Prostate gland (tissue), 2 donors: Measurements from ENCODE around the gene PTPN13. TPM values are rescaled to one million over a fixed set of nuclear protein-coding genes. Genes with fewer than 3 reads are reported as not detected.
"Not testable (repeated sequence)": the region's sequence is repeated elsewhere in the genome, so short reads cannot be mapped to it uniquely, and the experiment has no call there.

Source experiments
- DNase-seq: peaks from one replicate; pipeline ENCODE4 v3.0.0-alpha.2; 2019; ENCODE audit warnings: low spot score
- H3K27ac ChIP-seq, 2 donors: fragments of 200-600 bp; sonication (generic); 2 replicates each; pipeline ENCODE4 v1.5.1; 2017 to 2019
- H3K27me3 ChIP-seq: fragments of 200-600 bp; sonication (generic); replicated peaks from 2 replicates; pipeline ENCODE4 v1.5.1; 2019; ENCODE audit not compliant: insufficient read depth
- H3K36me3 ChIP-seq, 2 donors: fragments of 200-600 bp; sonication (generic); 1 replicate in 1 of 2; 2 replicates in 1 of 2; pipeline versions ENCODE4 v1.5.1 to v1.8.1; 2017 to 2019
- H3K4me1 ChIP-seq: fragments of 200-600 bp; sonication (generic); replicated peaks from 2 replicates; pipeline ENCODE4 v1.5.1; 2019
- H3K4me3 ChIP-seq, 2 donors: fragments of 200-600 bp; sonication (generic); 2 replicates each; pipeline ENCODE4 v1.5.1; 2017 to 2019
- H3K9me3 ChIP-seq: fragments of 200-600 bp; sonication (generic); 2 replicates; pipeline ENCODE4 v1.5.1; 2017
- POLR2A ChIP-seq: fragments of 450-650 bp; IDR thresholded peaks from one replicate; pipeline ENCODE4 v1.6.1; 2016; ENCODE audit warnings: antibody characterized with exemption, mild to moderate bottlenecking
- POLR2AphosphoS5 ChIP-seq: sonication (generic); formaldehyde crosslinking; IDR thresholded peaks from one replicate; pipeline ENCODE4 v1.6.1; 2017; ENCODE audit warnings: antibody characterized with exemption
- WGBS: methylation state at CpG from one replicate; pipeline ENCODE4 v1.1.5; 2018; 5-methylcytosine and 5-hydroxymethylcytosine counted together
- intact Hi-C: fragments of 100-400 bp; cut with DNase I; formaldehyde crosslinking; loops from one replicate; pipeline ENCODE4 v1.14.2; 2022
- total RNA-seq, 2 donors: library from RNA; depleted of rRNA; stranded (reverse); fragments of >200 nt; gene quantifications; one replicate each; pipeline ENCODE4 v1.1.0, GENCODE V29; 2016
- TF ChIP-seq, protein P1 (sequence below), 4 experiments: fragments of 200-600 bp in 2 of 4; fragments of 450-650 bp in 2 of 4; sonication (generic) in 2 of 4; IDR thresholded peaks; 1 replicate in 3 of 4; 2 replicates in 1 of 4; pipeline ENCODE4 v1.5.1; 2016 to 2019; ENCODE audit warnings: antibody characterized with exemption in 4 of 4, mild to moderate bottlenecking in 2 of 4, moderate library complexity in 2 of 4

PTPN13 gene
- total RNA-seq, 2 donors from 2014 or later: 24.6 to 61.2 TPM

DNA sequence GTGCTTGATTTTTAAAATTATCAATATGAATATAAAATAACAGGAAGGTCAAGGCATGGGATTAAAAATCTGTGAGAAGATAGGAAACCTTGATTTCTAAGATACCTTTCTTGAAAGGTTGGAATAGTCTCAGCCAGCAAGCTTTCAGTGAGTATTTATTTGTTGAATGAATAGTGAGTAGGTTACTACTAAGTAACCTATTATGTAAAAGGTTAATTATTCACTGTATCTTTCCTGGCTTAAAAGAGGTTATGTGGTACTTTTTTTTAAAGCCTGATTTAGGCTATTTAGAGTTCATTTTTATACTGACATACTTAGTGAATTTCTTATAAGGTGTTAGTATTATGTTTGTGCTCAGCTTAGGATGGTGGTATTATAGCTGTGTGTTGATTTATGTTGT, 123.5 kb downstream of the PTPN13 start:
- TF ChIP-seq, protein P1, sequence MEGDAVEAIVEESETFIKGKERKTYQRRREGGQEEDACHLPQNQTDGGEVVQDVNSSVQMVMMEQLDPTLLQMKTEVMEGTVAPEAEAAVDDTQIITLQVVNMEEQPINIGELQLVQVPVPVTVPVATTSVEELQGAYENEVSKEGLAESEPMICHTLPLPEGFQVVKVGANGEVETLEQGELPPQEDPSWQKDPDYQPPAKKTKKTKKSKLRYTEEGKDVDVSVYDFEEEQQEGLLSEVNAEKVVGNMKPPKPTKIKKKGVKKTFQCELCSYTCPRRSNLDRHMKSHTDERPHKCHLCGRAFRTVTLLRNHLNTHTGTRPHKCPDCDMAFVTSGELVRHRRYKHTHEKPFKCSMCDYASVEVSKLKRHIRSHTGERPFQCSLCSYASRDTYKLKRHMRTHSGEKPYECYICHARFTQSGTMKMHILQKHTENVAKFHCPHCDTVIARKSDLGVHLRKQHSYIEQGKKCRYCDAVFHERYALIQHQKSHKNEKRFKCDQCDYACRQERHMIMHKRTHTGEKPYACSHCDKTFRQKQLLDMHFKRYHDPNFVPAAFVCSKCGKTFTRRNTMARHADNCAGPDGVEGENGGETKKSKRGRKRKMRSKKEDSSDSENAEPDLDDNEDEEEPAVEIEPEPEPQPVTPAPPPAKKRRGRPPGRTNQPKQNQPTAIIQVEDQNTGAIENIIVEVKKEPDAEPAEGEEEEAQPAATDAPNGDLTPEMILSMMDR (IDR thresholded peaks at IDR 0.05): no peak
- TF ChIP-seq POLR2A: no peak
- TF ChIP-seq POLR2AphosphoS5: no peak
- Histone ChIP-seq H3K27ac (no peak overlapping the region), H3K36me3 (no peaks in the 10 kb centered on the region), H3K4me3 (no peak overlapping the region), H3K4me1 (no peaks in the 10 kb centered on the region), H3K27me3 (no peaks in the 10 kb centered on the region), H3K9me3 (no peaks in the 10 kb centered on the region)
- DNase-seq: no peak
- intact Hi-C loops: no loop called here

DNA sequence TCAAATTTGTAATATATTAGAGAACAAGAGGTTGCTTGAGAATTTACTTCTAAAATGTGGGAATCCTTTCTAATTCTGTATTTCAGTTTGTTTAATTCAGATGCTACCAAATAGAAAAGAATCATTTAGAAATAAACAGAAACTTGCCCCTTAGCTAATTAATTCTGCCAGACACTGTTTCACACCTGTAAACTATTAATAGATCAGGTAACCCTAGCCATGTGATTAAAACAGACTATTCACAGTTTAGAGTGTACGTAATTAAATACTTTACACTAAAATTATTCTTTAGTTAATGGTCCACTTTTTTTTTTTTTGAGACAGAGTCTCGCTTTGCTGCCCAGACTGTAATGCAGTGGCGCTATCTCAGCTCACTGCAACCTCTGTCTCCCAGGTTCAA, 124.0 kb downstream of the PTPN13 start:
- DNase-seq: no peak
- Histone ChIP-seq H3K4me3 (no peak overlapping the region), H3K36me3 (no peaks in the 10 kb centered on the region), H3K27ac (no peak overlapping the region), H3K27me3 (no peaks in the 10 kb centered on the region), H3K9me3 (no peaks in the 10 kb centered on the region), H3K4me1 (no peaks in the 10 kb centered on the region)
- intact Hi-C loops: no loop called here
- TF ChIP-seq POLR2A: no peak
- TF ChIP-seq, protein P1 (IDR thresholded peaks at IDR 0.05): no peak
- TF ChIP-seq POLR2AphosphoS5: no peak
- WGBS: 96% methylated on average over 3 of the region's 3 CpGs

DNA sequence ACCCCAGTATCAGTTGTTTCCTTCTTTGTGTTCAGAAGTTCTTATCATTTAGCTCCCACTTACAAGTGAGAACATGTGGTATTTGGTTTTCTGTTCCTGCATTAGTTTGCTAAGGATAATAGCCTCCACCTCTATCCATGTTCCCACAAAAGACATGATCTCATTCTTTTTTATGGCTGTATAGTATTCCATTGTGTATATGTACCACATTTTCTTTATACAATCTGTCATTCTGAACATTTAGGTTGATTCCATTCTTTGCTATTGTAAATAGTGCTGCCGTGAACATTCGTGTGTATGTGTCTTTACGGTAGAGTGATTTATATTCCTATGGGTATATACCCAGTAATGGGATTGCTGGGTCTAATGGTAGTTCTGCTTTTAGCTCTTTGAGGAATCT, 125.0 kb downstream of the PTPN13 start:
- intact Hi-C loops, H3K4me1 ChIP-seq, DNase-seq, H3K9me3 ChIP-seq, H3K4me3 ChIP-seq, H3K27me3 ChIP-seq, H3K36me3 ChIP-seq, H3K27ac ChIP-seq: not testable (repeated sequence)
- WGBS: 93% methylated on average over 3 of the region's 3 CpGs

DNA sequence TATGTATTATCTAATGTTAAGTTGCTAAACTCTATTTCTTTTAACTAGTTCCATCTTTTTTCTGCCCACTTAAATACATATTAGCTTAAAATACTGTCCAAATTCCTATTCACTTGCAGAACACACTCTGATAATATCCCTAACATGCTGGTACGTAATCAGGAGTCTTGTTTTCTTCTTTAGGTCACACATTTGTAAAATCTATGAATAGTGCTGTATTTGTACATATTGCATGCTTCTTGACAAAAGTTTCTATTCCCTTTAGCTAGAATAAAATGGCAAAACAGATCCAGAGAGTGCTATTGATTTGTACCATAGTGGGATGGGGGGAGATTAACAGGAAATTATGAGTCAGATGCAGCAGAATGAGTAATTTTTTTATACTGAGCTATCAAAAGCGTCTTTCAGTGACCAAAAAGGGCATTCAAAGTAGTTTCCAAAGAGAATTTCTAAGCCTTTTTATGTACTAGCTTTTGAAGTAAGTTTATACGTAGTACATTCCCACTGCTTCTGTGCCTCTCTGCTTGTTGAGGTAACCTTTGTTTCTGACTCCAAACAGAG, 126.5 kb downstream of the PTPN13 start:
- no peak for TF ChIP-seq POLR2A
- TF ChIP-seq, protein P1 (IDR thresholded peaks at IDR 0.05): no peak
- TF ChIP-seq POLR2AphosphoS5: no peak
- Histone ChIP-seq H3K4me3 (no peak overlapping the region), H3K9me3 (no peaks in the 10 kb centered on the region), H3K4me1 (no peaks in the 10 kb centered on the region), H3K36me3 (no peaks in the 10 kb centered on the region), H3K27me3 (no peaks in the 10 kb centered on the region), H3K27ac (no peak overlapping the region)
- intact Hi-C loops: no loop called here
- WGBS: 86% methylated on average over 3 of the region's 3 CpGs
- DNase-seq: no peak

DNA sequence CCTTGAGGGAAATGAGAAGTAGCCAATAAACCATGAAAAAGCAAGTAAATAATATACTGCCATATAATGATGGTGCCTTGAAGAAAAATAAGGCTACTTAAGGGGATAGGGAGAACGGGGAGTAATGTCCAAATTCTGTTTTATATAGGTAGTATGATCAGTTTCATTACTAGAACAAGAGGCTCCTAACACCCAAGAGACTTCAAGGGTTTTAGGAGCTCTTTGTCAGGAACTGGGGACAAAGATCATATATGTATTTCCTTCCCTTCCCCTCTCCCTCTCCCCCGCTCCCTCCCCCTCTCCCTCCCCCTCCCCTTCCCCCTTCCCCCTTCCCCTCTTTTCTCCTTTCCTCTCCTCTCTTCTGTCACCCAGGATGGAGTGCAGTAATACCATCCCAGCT, 127.3 kb downstream of the PTPN13 start:
- 84% methylated on average over 2 of the region's 2 CpGs for WGBS
- intact Hi-C loops: no loop called here
- H3K27me3 ChIP-seq: no peaks in the 10 kb centered on the region
- H3K4me1 ChIP-seq: no peaks in the 10 kb centered on the region
- no peaks in the 10 kb centered on the region for H3K9me3 ChIP-seq
- TF ChIP-seq POLR2AphosphoS5: no peak
- TF ChIP-seq POLR2A: no peak
- TF ChIP-seq, protein P1 (IDR thresholded peaks at IDR 0.05): no peak
- H3K4me3 ChIP-seq: no peak overlapping the region
- no peaks in the 10 kb centered on the region for H3K36me3 ChIP-seq
- no peak for DNase-seq
- no peak overlapping the region for H3K27ac ChIP-seq
